ENCODE data around the gene TPCN1.
"Not testable (repeated sequence)": the region's sequence is repeated elsewhere in the genome, so short reads cannot be mapped to it uniquely, and the experiment has no call there.

The TPCN1 gene

DNA sequence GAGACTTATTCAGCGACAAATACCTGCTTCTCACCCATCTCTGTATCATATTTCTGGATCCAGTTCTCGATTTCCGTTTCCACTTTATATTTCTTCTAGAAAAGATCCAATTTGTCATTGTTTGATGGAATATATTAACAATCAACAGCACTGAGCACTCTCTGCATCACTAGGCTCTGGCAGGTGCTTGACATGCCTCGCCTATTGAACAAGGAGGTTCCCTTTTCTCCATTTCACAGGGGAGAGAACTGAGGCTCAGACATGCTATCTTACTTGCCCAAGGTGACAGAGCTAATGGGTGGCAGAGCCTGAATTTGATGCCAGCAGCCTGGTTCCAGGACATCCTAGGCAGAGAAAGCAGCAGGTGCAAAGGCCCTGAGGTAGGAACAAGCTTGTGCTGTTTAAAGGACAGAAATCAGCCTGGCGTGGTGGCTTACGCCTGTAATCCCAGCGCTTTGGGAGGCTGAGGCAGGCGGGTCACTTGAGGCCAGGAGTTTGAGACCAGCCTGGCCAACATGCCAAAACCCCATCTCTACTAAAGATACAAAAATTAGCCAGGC lies 23.7 kb upstream of the TPCN1 start:
- no peak for DNase-seq

DNA sequence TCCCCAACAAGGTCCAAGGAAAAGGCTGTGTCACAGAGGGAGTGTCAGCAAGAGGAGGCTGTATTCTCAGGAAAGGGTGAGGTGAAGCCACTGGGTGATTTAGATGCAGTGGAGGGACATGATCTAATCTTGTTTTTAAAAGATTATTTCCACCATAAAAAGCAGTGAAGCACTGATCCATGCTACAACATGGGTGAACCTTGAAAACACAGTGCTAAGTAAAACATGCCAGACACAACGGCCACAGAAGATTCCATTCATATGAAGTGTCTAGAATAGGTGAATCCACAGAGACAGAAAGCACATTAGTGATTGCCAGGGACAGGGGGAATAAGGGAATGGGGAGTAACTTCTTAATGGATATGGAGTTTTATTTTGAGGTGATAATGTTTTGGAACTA lies 23.0 kb upstream of the TPCN1 start:
- DNase-seq: no peak

DNA sequence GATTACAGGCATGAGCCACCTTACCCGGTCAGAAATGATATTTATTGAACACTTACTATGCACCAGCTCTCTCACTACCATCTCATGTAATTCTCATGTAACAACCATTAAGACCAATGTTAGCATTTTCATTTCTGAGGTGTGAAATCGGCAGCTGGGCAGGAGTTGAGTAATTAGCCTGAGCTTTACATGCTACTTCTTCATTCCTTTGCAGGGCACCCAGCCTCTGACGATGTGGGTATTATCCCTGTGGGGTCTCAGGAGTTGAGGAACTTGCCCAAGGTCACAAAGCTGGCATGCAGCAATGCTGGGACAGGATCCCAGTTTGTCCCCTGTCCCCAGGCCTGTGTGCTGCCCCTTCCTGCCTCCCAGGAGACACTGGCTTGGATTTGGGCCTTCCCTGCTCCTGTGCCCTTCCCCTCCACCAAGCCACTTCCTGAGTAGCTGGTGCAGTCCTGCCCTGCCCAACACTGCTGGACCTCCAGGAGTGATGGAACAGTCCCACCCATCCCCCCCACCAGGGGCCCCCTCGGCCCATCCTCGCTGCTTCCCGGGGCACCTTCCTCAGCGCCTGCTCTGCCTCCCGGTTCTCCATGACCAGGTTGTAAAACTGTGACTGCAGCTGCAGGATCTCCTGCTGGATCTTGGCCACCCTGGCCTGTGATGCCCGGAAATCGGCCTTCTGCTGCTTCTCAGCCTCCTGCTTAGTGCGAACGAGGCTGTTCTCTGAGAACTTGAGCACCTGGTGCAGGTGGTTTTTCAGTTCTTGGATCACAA lies 21.1 kb upstream of the TPCN1 start:
- no peak for DNase-seq

DNA sequence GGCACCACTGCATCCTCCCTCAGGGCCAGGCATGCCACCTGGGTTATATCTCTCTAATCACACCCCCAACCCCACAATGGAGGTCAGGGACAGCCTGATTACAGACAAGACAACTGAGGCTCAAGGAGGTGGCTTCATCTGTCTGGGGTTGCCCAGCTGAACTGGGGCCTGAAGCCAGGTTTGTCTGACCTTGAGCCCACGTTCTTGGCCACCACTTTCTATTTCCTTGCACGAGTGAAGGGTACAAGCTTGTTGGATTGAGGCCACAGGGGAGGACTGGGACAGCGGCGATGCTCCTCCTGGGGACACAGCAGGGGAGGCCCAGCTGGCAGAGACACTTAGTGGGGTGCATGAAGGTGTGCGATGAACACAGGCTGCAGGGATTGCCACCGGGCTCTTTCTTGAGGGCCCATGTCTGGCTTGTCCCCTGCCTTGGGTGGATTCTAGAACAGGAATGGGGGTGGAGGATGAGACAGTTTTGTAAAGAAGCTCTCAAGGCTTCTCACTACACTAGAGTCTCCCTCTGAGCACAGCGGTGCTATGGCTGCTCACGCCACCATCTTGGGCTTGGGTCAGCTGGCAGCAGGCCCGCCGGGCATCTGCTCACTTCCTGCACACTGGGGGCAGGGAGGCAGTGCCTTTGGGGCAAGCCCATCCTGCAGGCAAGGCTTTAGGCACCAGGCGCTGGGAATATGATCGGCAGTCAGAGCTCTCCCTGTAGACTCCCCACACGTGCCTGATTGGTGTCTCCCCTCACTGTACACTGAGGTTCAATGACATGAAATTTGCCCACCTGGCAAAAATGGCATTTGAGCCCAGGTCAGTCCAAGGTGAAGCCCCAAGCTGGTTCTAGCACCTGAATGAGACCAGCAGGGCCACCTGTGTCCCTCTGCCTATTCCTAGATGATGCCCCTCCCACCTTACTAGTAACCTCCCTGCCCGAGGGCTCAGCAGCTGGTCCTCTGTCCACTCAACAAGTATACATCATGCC lies 19.8 kb upstream of the TPCN1 start:
- no peak for DNase-seq

DNA sequence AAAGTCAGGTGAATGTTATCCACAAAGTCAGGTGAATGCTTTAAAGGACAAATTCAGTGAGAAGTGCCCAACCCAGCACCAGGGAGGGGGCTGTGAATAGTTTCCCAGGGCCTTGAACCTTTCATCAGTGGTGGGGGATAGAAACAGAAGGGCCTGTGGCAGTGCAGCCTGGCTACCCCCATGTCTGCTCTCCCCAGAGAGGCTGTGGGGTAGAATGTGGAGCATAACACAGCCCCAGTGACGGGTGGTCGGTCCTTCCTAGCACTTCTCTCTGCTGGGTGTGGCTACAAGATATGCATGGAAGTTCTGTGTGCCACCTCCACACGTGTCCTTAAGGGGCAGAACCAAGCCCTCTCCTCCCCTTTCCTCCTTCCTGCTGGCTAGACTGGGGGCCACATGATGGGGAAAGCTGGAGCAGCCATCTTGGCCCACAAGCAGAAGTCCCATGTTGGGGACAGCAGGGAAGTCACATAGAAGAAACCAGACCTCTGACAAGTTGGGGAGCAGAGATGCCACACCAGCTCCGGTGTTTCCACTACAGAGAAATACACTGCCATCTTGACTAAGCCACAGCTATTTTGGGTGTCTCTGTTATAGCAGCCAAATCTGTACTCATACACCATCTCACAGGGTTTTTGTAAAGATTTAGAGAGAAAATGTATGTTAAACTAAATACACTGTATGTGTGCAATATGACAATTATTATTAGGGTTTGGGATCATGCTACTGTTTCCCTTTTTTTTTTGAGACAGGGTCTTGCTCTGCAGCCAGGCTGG lies 18.8 kb upstream of the TPCN1 start:
- DNase-seq: no peak

DNA sequence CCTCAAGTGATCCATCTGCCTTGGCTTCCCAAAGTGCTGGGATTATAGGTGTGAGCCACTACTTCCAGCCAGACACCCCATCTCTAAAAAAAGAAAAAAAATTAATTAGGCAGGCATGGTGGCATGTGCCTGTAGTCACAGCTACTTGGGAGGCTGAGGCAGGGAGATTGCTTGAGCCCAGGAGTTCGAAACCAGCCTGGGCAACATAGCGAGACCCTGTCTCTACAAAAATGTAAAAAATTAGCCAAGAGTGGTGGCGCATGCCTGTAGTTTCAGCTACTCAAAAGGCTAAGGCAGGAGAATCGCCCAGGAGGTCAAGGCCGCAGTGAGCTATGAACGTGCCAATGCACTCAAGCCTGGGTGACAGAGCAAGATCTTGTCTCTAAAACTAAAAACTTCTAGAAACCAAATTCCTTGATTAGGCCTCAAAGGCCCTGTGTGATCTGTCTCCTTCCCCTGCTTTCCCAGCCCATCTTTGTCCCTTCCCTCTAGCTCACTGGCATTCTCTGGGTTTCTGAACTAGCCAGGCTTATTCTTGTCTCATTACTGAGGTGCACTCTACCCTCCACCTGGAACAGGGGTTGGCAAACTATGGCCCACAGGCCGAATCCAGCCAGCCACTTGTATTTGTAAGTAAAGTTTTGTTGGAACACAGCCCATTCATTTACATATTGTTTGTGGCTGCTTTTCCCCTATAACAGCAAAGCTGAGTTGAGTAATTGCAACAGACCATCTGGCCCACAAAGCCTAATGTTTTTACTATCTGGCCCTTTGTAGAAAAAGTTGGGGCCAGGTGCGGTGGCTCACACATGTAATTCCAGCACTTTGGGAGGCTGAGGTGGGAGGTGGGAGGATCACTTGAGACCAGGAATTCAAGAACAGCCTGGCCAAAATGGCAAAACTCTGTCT lies 17.2 kb upstream of the TPCN1 start:
- no peak for DNase-seq

DNA sequence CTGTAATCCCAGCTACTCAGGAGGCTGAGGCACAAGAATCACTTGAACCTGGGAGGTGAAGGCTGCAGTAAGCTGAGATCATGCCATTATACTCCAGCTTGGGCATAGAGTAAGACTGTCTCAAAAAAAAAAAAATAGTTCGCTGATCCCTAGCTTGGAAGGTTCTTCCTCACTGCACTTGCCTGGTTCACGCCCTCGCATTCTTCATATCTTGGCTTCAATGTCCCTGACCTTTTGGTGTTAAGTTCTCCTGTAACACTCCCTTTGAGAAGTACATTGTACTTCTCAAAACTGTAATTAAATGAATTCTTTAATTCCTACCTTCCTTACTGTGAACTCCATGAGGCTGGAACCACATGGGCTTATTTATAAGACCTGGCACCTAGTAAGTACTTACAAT lies 16.5 kb upstream of the TPCN1 start:
- DNase-seq: no peak

DNA sequence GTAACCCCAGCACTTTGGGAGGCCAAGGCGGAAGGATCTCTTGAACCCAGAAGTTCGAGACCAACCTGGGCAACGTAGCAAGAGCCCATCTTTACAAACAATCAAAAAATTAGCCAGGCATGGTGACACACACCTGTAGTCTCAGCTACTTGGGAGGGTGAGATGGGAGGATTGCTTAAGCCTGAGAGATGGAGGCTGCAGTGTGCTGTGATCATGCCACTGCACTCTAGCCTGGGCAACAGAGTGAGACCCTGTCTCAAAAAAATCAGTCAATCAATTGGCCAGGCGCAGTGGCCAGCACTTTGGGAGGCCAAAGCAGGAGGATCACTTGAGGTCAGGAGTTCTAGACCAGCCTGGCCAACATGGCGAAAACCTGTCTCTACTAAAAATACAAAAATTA lies 14.5 kb upstream of the TPCN1 start:
- not testable (repeated sequence) for DNase-seq

DNA sequence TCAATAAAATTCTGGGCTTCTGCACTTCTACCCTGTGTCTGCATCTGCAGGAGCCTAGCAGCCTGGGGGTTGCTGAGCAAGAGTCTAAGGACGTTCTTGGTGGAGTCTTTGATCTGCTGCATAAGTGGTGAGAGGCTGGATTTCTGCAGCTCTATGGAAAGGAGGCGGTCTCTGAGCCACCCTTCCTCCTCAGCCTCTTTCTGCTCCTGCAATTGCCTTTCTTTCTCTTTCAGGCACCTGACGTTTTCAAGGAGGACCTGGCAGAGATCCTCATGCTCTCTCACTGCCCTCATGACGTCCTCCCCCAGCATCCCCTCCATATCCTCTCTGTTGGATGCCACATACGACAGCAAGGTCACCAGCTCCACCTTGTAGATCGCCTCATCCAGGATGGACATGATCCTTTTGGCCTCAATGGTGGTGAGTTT lies 13.6 kb upstream of the TPCN1 start:
- DNase-seq: no peak

DNA sequence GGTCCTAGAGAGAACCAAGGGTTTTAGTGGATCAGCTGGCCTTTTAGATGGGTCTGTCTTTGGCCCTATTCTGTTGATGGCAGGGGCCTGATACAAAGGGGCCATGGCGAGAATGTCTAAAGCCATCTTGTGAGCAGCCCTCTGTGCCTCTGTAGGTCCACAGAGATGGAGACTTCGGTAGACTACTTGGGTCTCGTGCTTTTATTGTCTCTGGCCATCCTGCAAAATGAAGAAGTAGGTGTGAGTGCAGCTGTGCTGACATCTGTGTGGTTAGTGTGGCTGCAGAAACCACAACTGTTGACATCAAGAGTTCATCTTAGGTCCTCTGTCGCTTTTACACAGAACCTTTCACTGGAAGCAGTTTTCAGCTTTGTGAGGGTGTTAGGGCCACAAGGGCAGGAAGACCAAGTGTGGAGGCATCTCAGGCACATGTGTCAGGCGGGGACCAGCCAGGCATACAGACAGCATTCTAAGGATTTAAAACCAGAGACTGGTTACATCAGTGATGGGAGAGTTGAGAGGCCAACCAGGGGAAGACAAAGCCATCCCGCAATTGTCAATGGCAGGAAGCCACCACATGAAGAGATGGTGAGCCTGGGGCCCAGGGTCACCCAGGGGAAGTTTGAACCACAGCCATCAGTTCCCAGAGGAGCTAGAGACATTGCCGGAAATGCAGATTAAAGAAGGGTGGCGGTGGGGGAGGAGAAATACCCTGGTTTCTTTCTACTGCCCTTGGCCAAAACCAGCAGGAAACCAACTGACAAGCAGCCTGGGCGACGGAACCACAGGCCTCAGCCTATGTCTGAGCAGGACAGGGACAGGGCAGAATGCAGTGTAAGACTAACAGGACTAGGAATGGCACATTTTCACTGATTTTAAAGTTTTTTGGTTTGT lies 13.0 kb upstream of the TPCN1 start:
- no peak for DNase-seq

DNA sequence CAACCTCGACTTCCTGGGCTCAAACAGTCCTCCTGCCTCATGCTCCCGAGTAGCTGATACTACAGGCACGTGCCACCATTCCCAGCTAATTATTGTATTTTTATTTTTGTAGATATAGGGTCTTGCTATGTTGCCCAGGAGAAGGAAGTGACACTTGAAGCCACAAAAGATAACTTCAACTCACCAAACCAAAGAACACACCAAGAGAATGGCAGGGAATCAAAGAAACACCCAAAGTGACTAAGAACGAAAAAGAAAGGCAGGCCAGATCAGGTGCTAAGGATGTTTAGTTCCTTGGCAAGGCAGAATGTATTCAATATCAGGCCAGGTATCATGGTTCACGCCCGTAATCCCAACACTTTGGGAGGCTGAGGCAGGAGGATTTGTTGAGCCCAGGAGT lies 10.1 kb upstream of the TPCN1 start:
- DNase-seq: no peak

DNA sequence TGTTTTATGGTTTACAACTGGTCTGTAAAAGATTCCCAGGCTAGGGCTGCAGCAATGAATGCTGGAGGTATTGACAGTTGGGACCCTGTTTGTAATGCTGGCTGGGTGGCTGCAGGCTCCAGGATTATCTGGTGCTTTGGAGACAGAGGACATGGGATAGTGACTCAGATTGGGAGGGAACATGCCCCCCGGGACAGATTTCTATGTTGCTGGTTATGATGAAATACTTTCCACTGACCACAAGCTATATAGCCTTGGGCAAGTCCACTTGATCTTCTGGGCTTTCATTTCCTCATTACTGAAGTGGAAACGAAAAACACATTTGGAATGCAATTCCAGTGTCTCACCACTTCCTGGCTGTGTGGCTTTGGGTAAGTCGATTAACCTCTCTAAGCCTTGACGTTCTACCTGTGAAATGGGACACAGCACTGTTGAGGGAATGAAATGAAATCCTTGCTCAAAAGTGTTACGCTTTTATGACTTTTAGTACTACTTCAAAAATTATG lies 6.3 kb upstream of the TPCN1 start:
- no peak for DNase-seq

DNA sequence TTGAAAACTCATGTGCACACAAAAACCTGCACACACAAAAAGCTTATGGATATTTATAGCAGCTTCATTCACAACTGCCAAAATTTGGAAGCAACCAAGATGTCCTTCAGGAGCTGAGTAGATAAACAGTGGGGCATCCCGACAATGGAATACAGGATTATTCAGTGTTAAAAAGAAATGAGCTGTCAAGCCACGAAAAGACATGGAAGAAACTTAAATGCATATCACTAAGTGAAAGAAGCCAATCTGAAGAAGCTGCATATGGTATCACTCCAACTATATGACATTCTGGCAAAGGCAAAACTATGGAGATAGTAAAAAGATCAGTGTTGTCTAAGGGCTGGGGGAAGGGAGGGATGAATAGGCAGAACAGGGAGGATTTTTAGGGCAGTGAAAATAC lies 5.2 kb upstream of the TPCN1 start:
- DNase-seq: no peak

DNA sequence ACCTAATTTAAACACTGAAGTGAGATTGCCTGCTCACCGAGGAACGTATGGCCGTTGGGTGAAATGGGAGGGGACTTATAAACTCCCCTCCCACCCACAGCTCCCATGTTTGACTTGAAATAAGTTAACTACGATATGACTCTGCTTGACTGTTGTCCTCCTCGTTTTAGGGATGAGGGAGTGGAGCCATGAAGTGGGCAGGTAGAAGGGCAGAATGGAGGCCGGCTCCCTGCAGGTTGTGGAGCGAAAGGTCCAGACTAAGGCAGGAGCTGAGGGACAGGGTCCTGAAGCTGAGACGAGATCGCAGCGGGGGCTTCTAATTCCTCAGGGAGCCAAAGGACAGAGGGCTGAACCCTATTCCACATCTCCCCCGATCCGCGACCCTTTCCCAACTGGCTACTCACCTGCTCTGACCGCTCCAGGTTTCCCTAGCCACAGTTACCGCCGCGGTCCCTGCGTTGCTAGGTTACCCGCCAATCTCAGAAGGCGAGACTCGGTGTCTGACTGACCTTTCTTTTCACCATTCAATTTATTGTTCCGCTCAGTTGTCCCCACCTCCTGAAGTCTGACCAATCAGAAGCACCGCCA lies 577 bp upstream of the TPCN1 start:
- DNase-seq: peak; percentile 19

DNA sequence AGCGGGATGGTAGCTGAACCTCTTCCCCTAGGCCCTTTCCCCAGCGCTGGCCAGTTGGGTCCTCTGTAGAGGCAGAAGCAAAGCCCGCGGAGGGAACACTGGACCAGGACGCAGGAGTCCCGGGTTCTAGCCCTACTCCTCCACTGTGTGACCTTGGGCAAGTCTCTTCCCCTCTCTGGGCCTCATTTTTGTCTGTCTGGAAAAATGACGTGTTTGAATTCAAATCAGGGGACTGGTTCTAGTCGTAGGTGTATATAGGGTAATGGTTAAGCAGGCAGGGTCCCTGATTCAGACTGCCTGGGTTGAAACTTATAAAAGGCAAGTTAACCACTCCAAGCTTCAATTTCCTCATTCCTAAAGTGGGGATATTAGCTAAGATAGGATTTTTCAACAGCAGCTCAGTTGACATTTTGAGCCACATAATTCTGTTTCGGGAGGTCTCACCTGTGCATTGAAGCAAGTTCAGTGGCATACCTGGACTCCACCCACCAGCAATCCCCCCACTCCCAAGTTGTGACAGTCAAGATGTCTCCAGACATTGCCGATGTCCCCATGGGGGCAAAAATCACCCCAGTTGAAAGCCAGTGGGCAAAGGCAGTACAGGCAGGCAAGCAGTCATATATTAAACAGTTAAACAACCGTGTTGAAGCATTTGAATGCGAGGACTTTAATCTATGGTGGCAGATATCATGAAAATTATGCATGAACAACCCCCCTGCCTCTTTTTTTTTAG lies 899 bp downstream of the TPCN1 start:
- no peak for DNase-seq

DNA sequence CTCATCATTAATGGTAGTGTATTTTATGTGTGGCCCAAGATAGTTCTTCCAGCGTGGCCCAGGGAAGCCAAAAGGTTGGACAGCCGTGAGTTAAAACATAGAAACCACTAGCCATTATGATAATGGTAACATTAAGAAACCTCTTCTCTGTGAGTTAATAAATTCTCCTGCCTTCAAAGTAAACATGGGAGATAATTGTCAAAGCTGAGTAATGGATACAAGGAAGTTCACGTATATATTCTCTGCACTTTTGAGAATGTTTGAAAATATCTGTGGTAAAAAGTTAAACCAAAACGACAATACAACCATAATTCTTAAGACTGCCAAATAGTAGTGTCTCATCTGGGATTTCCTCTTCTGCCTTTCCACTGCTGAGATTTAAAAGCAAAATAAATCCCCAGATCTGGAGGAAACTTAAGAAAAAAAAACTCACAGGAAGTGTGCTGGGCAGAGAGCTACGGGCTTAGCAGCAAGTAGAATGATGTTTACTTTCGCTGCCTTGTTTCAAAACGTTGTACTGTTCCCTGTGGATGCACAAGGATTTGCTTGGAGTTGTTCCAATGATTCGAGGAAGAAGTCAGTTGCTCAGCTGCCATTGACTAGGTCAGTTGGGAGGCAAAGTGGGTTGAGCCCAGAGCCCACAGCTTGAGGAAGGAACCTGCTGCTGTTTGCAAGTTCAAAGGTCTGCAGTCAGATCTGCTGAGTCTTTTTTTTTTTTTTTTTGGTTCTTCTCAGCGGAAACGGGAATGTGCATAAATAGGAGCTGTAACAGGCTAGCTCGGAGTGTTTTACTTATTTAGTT lies 1.7 kb downstream of the TPCN1 start:
- DNase-seq: peak; percentile 79

DNA sequence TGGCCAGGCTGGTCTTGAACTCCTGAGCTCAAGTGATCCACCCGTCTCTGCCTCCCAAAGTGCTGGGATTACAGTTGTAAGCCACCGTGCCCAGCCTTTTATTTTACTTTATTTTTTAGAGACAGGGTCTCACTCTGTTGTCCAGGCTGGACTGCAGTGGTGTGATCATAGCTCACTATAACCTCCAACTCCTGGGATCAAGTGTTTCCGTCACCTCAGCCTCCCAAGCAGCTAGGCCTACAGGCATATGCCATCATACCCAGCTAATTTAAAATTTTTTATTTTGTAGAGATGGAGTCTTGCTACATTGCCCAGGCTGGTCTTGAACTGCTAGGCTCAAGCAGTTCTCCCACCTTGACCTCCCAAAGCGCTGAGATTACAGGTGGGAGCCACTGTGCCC lies 3.7 kb downstream of the TPCN1 start:
- DNase-seq: no peak
